ENCODE measurements around the gene NRXN3. TPM values are rescaled to one million over a fixed set of nuclear protein-coding genes. Genes with fewer than 3 reads are reported as not detected.

The NRXN3 gene
- total and polyA plus RNA-seq, 5 donors from 2014 or later: not detected

DNA sequence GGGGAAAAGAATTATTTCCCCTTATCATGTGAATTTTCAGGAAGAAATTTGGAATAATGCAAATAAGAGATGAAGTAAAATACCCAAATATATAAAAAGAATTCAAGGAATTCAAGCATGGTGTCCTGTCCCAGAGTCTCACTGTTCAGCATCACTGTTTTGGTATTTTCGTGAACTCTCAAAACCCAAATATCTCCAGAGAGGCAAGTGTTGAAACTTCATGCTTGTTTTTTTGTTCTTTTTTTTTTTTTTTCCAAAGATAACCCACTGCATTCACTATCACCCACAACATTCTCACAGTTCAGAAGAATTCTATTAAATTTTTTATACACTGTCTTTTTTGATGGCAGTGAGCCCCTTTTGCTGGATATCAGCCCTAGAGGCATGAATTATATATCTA is 1686.2 kb downstream of the NRXN3 start:
- no peaks in the 10 kb centered on the region for H3K27me3 Mint-ChIP-seq
- DNase-seq: no peak
- H3K27ac ChIP-seq (ENCODE audit: insufficient read depth, low read length, poor library complexity, severe bottlenecking): no peak overlapping the region
- no peaks in the 10 kb centered on the region for H3K4me1 ChIP-seq (ENCODE audit: control insufficient read depth, insufficient read depth, low read length, poor library complexity, severe bottlenecking)
- ATAC-seq (ENCODE audit: low read depth in 2 of 2): no peak
- H3K27me3 ChIP-seq (ENCODE audit: control insufficient read depth, insufficient read depth, low read length): no peaks in the 10 kb centered on the region
- no peak overlapping the region for H3K27ac Mint-ChIP-seq
- no peaks in the 10 kb centered on the region for H3K36me3 Mint-ChIP-seq
- no peaks in the 10 kb centered on the region for H3K36me3 ChIP-seq (ENCODE audit: control insufficient read depth, insufficient read depth, low read length)
- no peaks in the 10 kb centered on the region for H3K9me3 ChIP-seq (ENCODE audit: control insufficient read depth in 2 of 2, low read length in 2 of 2)
- no peaks in the 10 kb centered on the region for H3K4me1 Mint-ChIP-seq
- no peak overlapping the region for H3K4me3 Mint-ChIP-seq
- H3K9me3 Mint-ChIP-seq: peaks cover 0 to 14% (median 2%) of the 10 kb centered on the region in 7 donors
- no peak overlapping the region for H3K4me3 ChIP-seq (ENCODE audit: low read depth, low read length)

DNA sequence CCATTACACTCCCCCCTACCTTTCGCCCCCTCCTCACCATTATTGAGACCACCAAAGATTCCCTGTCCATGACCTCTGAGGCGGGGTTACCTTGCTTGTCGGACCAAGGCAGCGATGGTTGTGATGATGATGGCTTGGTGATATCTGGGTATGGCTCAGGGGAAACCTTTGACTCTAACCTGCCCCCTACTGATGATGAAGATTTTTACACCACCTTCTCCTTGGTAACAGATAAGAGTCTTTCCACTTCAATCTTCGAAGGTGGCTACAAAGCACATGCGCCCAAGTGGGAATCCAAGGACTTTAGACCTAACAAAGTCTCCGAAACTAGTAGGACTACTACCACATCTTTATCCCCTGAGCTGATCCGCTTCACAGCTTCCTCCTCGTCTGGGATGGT is 1690.9 kb downstream of the NRXN3 start:
- Mint-ChIP-seq H3K27me3 (no peaks in the 10 kb centered on the region), H3K27ac (peak overlapping the region in 1 of 3 donors; percentile 5), H3K36me3 (no peaks in the 10 kb centered on the region), H3K4me1 (no peaks in the 10 kb centered on the region), H3K4me3 (no peak overlapping the region), H3K9me3 (peaks cover 0 to 7% (median 0%) of the 10 kb centered on the region in 7 donors)
- ATAC-seq (ENCODE audit: low read depth in 2 of 2) (no peak), DNase-seq (no peak)
- Histone ChIP-seq H3K36me3 (ENCODE audit: control insufficient read depth, insufficient read depth, low read length) (no peaks in the 10 kb centered on the region), H3K4me3 (ENCODE audit: low read depth, low read length) (no peak overlapping the region), H3K4me1 (ENCODE audit: control insufficient read depth, insufficient read depth, low read length, poor library complexity, severe bottlenecking) (no peaks in the 10 kb centered on the region), H3K27me3 (ENCODE audit: control insufficient read depth, insufficient read depth, low read length) (no peaks in the 10 kb centered on the region), H3K27ac (ENCODE audit: insufficient read depth, low read length, poor library complexity, severe bottlenecking) (no peak overlapping the region), H3K9me3 (ENCODE audit: control insufficient read depth in 2 of 2, low read length in 2 of 2) (no peaks in the 10 kb centered on the region)

DNA sequence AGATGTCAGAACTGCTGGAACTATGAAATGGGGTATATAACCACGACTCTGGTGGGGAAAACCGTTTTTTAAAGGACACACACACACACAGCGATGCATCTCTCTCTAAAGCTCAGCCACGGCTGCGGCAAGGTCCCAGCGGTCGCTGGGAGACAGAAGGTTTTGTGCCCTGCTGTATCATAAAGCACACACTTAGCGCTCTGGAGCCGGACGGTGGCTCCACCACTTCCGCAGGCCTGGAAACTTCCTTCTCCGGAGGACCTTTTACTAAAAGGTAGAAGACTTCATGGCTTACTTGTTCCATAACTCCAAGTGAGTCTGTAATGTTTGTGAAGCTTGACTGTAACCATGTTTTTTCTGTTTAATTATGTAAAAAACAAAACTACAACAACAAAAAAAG is 1691.9 kb downstream of the NRXN3 start:
- Mint-ChIP-seq H3K27me3 (no peaks in the 10 kb centered on the region), H3K9me3 (peaks cover 0 to 11% (median 1%) of the 10 kb centered on the region in 7 donors), H3K27ac (no peak overlapping the region), H3K4me3 (no peak overlapping the region), H3K4me1 (no peaks in the 10 kb centered on the region), H3K36me3 (no peaks in the 10 kb centered on the region)
- Histone ChIP-seq H3K27ac (ENCODE audit: insufficient read depth, low read length, poor library complexity, severe bottlenecking) (no peak overlapping the region), H3K9me3 (ENCODE audit: control insufficient read depth in 2 of 2, low read length in 2 of 2) (no peaks in the 10 kb centered on the region), H3K27me3 (ENCODE audit: control insufficient read depth, insufficient read depth, low read length) (no peaks in the 10 kb centered on the region), H3K36me3 (ENCODE audit: control insufficient read depth, insufficient read depth, low read length) (no peaks in the 10 kb centered on the region), H3K4me1 (ENCODE audit: control insufficient read depth, insufficient read depth, low read length, poor library complexity, severe bottlenecking) (no peaks in the 10 kb centered on the region), H3K4me3 (ENCODE audit: low read depth, low read length) (no peak overlapping the region)
- no peak for ATAC-seq (ENCODE audit: low read depth in 2 of 2)
- no peak for DNase-seq

- Mint-ChIP-seq H3K36me3 (no peaks in the 10 kb centered on the region), H3K4me3 (no peak overlapping the region), H3K9me3 (peaks cover 0 to 11% (median 3%) of the 10 kb centered on the region in 7 donors), H3K4me1 (no peaks in the 10 kb centered on the region), H3K27me3 (peaks cover 5% of the 10 kb centered on the region), H3K27ac (no peak overlapping the region)
- H3K27ac ChIP-seq (ENCODE audit: insufficient read depth, low read length, poor library complexity, severe bottlenecking): no peak overlapping the region
- no peaks in the 10 kb centered on the region for H3K4me1 ChIP-seq (ENCODE audit: control insufficient read depth, insufficient read depth, low read length, poor library complexity, severe bottlenecking)
- no peaks in the 10 kb centered on the region for H3K9me3 ChIP-seq (ENCODE audit: control insufficient read depth in 2 of 2, low read length in 2 of 2)
- H3K27me3 ChIP-seq (ENCODE audit: control insufficient read depth, insufficient read depth, low read length): no peaks in the 10 kb centered on the region
- no peaks in the 10 kb centered on the region for H3K36me3 ChIP-seq (ENCODE audit: control insufficient read depth, insufficient read depth, low read length)
- ATAC-seq (ENCODE audit: low read depth in 2 of 2) (no peak), DNase-seq (no peak)
- H3K4me3 ChIP-seq (ENCODE audit: low read depth, low read length): no peak overlapping the region
Observed at GRCh38 chr14:79871136-79871535, 1701.0 kb downstream of the NRXN3 start.

DNA sequence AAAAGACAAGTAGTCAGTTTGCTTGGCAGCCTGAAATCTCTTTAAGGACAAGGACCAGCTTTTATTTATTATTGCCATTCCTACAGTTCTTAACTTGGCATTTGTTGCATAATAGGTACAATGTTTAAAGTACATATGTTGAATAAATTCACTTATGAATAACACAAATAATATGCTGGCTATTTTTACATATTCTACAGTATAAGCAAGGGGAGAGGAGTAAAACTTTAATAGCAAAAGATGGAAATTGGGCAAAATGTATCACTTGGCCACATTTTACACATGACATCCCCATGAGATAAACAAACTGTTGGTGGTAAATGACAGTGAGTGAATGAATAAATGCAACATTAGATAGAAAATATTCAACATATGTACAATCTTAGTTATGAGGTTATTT is 1708.1 kb downstream of the NRXN3 start:
- no peaks in the 10 kb centered on the region for H3K4me1 Mint-ChIP-seq
- Histone ChIP-seq H3K4me3 (ENCODE audit: low read depth, low read length) (no peak overlapping the region), H3K36me3 (ENCODE audit: control insufficient read depth, insufficient read depth, low read length) (no peaks in the 10 kb centered on the region), H3K27me3 (ENCODE audit: control insufficient read depth, insufficient read depth, low read length) (no peaks in the 10 kb centered on the region), H3K9me3 (ENCODE audit: control insufficient read depth in 2 of 2, low read length in 2 of 2) (no peaks in the 10 kb centered on the region), H3K4me1 (ENCODE audit: control insufficient read depth, insufficient read depth, low read length, poor library complexity, severe bottlenecking) (no peaks in the 10 kb centered on the region), H3K27ac (ENCODE audit: insufficient read depth, low read length, poor library complexity, severe bottlenecking) (no peak overlapping the region)
- H3K36me3 Mint-ChIP-seq: no peaks in the 10 kb centered on the region
- ATAC-seq (ENCODE audit: low read depth in 2 of 2) (no peak), DNase-seq (no peak)
- no peak overlapping the region for H3K4me3 Mint-ChIP-seq
- no peak overlapping the region for H3K27ac Mint-ChIP-seq
- H3K27me3 Mint-ChIP-seq: peaks cover 5% of the 10 kb centered on the region
- peaks cover 2 to 14% (median 3%) of the 10 kb centered on the region in 7 donors for H3K9me3 Mint-ChIP-seq

DNA sequence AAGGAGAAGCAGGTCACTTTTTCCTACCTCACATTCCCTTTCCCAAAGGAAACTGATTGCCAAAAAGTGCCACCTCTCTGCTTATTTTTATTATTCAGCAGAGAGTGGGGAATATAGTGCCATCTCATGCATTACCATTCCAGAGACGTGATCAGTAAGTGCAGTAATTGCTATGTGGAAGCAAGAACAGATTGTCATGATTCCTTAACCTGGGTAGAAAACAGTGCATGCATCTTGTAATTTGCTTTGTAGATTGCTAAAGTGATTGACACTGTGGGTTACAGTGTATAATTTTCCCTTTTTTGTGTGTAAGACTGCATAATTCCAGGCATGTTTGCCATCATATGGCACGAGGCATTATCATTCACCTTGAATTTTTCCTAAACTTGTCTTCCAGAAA is 1708.6 kb downstream of the NRXN3 start:
- H3K27ac Mint-ChIP-seq: no peak overlapping the region
- no peaks in the 10 kb centered on the region for H3K36me3 Mint-ChIP-seq
- H3K27me3 Mint-ChIP-seq: peaks cover 2% of the 10 kb centered on the region
- no peak overlapping the region for H3K27ac ChIP-seq (ENCODE audit: insufficient read depth, low read length, poor library complexity, severe bottlenecking)
- H3K9me3 ChIP-seq (ENCODE audit: control insufficient read depth in 2 of 2, low read length in 2 of 2): no peaks in the 10 kb centered on the region
- H3K4me1 ChIP-seq (ENCODE audit: control insufficient read depth, insufficient read depth, low read length, poor library complexity, severe bottlenecking): no peaks in the 10 kb centered on the region
- peaks cover 2 to 14% (median 3%) of the 10 kb centered on the region in 7 donors for H3K9me3 Mint-ChIP-seq
- ATAC-seq (ENCODE audit: low read depth in 2 of 2): no peak
- H3K4me3 ChIP-seq (ENCODE audit: low read depth, low read length): no peak overlapping the region
- H3K36me3 ChIP-seq (ENCODE audit: control insufficient read depth, insufficient read depth, low read length): no peaks in the 10 kb centered on the region
- H3K27me3 ChIP-seq (ENCODE audit: control insufficient read depth, insufficient read depth, low read length): no peaks in the 10 kb centered on the region
- H3K4me1 Mint-ChIP-seq: no peaks in the 10 kb centered on the region
- no peak overlapping the region for H3K4me3 Mint-ChIP-seq
- DNase-seq: no peak

DNA sequence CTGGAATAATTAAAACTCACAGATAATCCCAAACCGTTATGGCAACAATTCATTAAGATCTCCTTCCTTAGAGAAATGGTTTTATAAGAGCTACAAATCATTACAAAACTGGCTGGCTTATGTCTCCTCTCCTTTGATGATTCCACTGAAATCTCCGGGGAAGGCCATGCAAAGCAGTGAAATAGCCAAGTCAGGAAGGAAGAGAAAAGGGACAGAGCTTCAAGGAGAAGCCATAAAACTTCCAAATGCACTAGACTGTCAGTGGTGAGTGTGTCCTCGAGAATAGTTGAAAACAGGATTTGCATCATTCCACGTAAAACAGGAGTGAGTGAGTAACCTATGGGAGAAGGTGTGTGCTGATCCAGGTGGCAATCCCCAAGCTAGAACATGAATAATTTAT is 1711.1 kb downstream of the NRXN3 start:
- H3K36me3 ChIP-seq (ENCODE audit: control insufficient read depth, insufficient read depth, low read length): no peaks in the 10 kb centered on the region
- Mint-ChIP-seq H3K27ac (no peak overlapping the region), H3K4me1 (peaks cover 0 to 4% (median 0%) of the 10 kb centered on the region in 4 donors), H3K9me3 (peaks cover 0 to 10% (median 4%) of the 10 kb centered on the region in 7 donors), H3K27me3 (no peaks in the 10 kb centered on the region), H3K4me3 (no peak overlapping the region), H3K36me3 (no peaks in the 10 kb centered on the region)
- no peak for DNase-seq
- no peaks in the 10 kb centered on the region for H3K4me1 ChIP-seq (ENCODE audit: control insufficient read depth, insufficient read depth, low read length, poor library complexity, severe bottlenecking)
- H3K9me3 ChIP-seq (ENCODE audit: control insufficient read depth in 2 of 2, low read length in 2 of 2): no peaks in the 10 kb centered on the region
- no peak overlapping the region for H3K27ac ChIP-seq (ENCODE audit: insufficient read depth, low read length, poor library complexity, severe bottlenecking)
- no peaks in the 10 kb centered on the region for H3K27me3 ChIP-seq (ENCODE audit: control insufficient read depth, insufficient read depth, low read length)
- no peak for ATAC-seq (ENCODE audit: low read depth in 2 of 2)
- H3K4me3 ChIP-seq (ENCODE audit: low read depth, low read length): no peak overlapping the region

DNA sequence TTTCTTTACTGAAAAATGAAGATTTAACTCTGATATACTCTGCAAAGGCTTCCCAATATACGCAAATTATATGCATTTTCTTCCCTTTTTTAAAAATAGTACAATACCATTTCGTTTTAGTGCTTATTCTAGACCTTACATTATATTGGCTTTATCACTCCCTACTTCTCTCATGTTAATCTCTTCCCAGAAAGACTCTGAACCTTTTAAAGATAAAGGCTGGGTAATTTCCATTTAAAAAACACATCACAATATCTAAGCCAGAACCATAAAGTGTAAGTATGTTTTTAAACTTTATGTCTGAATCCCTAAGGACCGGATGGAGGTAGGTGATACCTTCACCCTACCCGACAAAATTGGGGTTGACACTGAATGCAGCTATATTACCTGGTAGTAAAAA is 1720.4 kb downstream of the NRXN3 start:
- Histone ChIP-seq H3K9me3 (ENCODE audit: control insufficient read depth in 2 of 2, low read length in 2 of 2) (no peaks in the 10 kb centered on the region), H3K4me3 (ENCODE audit: low read depth, low read length) (no peak overlapping the region), H3K27me3 (ENCODE audit: control insufficient read depth, insufficient read depth, low read length) (no peaks in the 10 kb centered on the region), H3K27ac (ENCODE audit: insufficient read depth, low read length, poor library complexity, severe bottlenecking) (no peak overlapping the region), H3K4me1 (ENCODE audit: control insufficient read depth, insufficient read depth, low read length, poor library complexity, severe bottlenecking) (no peaks in the 10 kb centered on the region), H3K36me3 (ENCODE audit: control insufficient read depth, insufficient read depth, low read length) (no peaks in the 10 kb centered on the region)
- Mint-ChIP-seq H3K4me1 (peaks cover 0 to 4% (median 0%) of the 10 kb centered on the region in 4 donors), H3K4me3 (no peak overlapping the region), H3K9me3 (peaks cover 0 to 5% (median 2%) of the 10 kb centered on the region in 7 donors), H3K36me3 (no peaks in the 10 kb centered on the region), H3K27ac (no peak overlapping the region), H3K27me3 (no peaks in the 10 kb centered on the region)
- ATAC-seq (ENCODE audit: low read depth in 2 of 2) (no peak), DNase-seq (no peak)

All from CD4-positive, CD25-positive, alpha-beta regulatory T cell (primary cell).